GM20000 (cell line): ENCODE measurements around the gene CUL2.

Experiments
- DNase-seq: peaks from one replicate; pipeline ENCODE4 v3.0.0; 2012; ENCODE audit warnings: low spot score
- CTCF ChIP-seq: IDR thresholded peaks from 2 replicates; pipeline ENCODE4 v1.5.1; 2012; ENCODE audit warnings: mild to moderate bottlenecking, control low read depth; ENCODE audit errors: extremely low read depth, missing control alignments

Gene CUL2

GRCh38 chr10:35005868-35006267 is 84.3 kb downstream of the CUL2 start:
- DNase-seq: no peak
- TF ChIP-seq CTCF: no peak

DNA sequence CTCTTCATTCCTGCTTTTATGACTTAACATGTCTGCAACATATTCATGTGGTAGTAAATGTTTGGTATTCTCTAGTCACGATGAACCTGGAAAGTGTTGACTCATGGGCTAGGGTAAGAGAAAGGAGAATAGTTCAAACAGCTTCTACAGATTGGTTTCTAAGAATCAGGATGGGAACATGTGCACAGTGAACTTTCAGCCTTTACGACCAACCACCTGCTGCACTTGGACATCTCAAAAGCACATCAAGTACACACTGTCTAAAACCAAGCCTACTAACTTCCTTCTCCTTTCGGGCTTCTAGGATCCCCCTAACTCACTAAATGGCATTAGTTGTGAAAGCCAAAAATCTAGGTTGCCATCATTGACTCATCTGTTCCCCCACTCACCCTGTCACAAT is 85.5 kb downstream of the CUL2 start:
- DNase-seq: no peak
- no peak for TF ChIP-seq CTCF

GRCh38 chr10:35003906-35004305 is 86.2 kb downstream of the CUL2 start:
- no peak for TF ChIP-seq CTCF
- no peak for DNase-seq

GRCh38 chr10:35000936-35001335 is 89.2 kb downstream of the CUL2 start:
- TF ChIP-seq CTCF: no peak
- no peak for DNase-seq

DNA sequence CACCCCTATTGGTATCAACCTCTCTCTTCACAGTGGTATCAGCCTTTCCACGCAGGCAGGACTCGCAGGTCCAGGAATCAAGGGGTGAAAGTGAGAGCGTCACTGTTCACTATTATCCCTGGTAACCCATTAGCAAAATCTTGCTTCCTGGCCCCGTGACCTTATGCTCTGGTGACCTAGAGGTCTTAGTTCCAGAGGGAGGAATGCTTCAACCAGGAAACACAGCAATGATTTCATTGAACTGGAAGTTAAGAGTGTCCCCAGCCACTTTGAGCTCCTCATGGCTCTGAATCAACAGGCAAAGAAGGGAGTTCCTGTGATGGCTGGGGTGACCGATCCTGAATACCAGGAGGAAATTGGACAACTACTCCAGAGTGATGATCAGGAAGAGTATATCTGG is 90.6 kb downstream of the CUL2 start:
- DNase-seq: no peak
- no peak for TF ChIP-seq CTCF

- no peak for DNase-seq
- no peak for TF ChIP-seq CTCF
Measured at GRCh38 chr10:34998940-34999339, 91.2 kb downstream of the CUL2 start.

GRCh38 chr10:34996843-34997242 is 93.3 kb downstream of the CUL2 start:
- TF ChIP-seq CTCF: no peak

More at GRCh38 chr10:34996843-34997242, 93.3 kb downstream of the CUL2 start:
- no peak for DNase-seq
